Measurements from ENCODE around the gene ME3.

DNA sequence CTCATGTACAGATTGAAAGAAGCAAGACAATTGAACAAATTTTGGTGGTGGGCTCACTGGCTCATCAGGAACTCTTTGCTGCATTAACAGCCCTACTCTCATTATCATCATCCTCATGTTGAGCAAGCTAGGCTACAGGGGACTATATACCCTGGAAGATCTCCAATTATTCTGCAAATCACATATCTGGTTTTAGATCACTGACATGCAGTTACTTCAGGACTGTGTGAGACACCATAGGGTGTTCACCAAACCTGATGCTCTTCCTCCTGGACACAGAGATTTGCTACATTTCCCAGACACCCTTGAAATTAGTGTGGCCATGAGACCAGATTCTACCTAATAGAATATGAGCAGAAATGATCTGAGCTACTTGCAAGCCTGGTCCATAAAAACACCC is 23.0 kb upstream of the ME3 start:
- TF ChIP-seq POLR2A (IDR thresholded peaks at IDR 0.05): no peak
- TF ChIP-seq, protein P1, sequence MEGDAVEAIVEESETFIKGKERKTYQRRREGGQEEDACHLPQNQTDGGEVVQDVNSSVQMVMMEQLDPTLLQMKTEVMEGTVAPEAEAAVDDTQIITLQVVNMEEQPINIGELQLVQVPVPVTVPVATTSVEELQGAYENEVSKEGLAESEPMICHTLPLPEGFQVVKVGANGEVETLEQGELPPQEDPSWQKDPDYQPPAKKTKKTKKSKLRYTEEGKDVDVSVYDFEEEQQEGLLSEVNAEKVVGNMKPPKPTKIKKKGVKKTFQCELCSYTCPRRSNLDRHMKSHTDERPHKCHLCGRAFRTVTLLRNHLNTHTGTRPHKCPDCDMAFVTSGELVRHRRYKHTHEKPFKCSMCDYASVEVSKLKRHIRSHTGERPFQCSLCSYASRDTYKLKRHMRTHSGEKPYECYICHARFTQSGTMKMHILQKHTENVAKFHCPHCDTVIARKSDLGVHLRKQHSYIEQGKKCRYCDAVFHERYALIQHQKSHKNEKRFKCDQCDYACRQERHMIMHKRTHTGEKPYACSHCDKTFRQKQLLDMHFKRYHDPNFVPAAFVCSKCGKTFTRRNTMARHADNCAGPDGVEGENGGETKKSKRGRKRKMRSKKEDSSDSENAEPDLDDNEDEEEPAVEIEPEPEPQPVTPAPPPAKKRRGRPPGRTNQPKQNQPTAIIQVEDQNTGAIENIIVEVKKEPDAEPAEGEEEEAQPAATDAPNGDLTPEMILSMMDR (IDR thresholded peaks at IDR 0.05): no peak

Measured in lower leg skin (tissue), 3 donors.